GM12878 (cell line): ENCODE results near the gene SORCS1. TPM values are rescaled to one million over a fixed set of nuclear protein-coding genes. Genes with fewer than 3 reads are reported as not detected.

Experiments used
- ATAC-seq: fragments of 200-7000 bp; cut with Tn5 transposase; 3 replicates; pipeline ENCODE4 v1.9.1; 2020; ENCODE audit warnings: mild to moderate bottlenecking, moderate library complexity
- BruUV-seq: library from RNA; stranded (reverse); fragments of 400-500 nt; replicated peaks from 2 replicates; lab custom pipeline; 2021; lab: Mats Ljungman, UMichigan
- CTCF ChIA-PET: fragments of 300-600 bp; sonication (Branson Sonifier 250); formaldehyde crosslinking; extraction: SDS; loops from one replicate; lab custom pipeline; 2021; ENCODE audit warnings: inconsistent platforms; lab: Yijun Ruan, JAX
- POLR2A ChIA-PET: fragments of 350-600 bp; formaldehyde crosslinking; extraction: SDS; loops from one replicate; lab custom pipeline; 2021; ENCODE audit warnings: inconsistent platforms; lab: Charles Lee
- RAD21 ChIA-PET: fragments of 300-600 bp; sonication (Branson Sonifier 250); formaldehyde crosslinking; loops from one replicate; lab custom pipeline; 2023; ENCODE audit warnings: antibody characterized with exemption; ENCODE audit not compliant: unreplicated experiment; lab: Charles Lee
- SMC1A ChIA-PET: fragments of 300-600 bp; sonication (Branson Sonifier 250); formaldehyde crosslinking; loops from one replicate; lab custom pipeline; 2023; ENCODE audit not compliant: unreplicated experiment, uncharacterized antibody; lab: Charles Lee
- DNase-seq: peaks from one replicate; pipeline ENCODE4 v3.0.0-alpha.2; 2011; ENCODE audit warnings: low read depth, low spot score
- FAIRE-seq: peaks from 3 replicates; lab custom pipeline; 2011; peaks lifted over from hg19 to GRCh38; lab: Jason Lieb, UNC
- H2AFZ ChIP-seq: 2 replicates; pipeline ENCODE4 v1.6.0; 2011; ENCODE audit warnings: low read depth, low read length, control low read depth; ENCODE audit not compliant: control insufficient read depth
- H3K27ac ChIP-seq: 2 replicates; pipeline ENCODE4 v1.5.1; 2011; ENCODE audit warnings: control low read depth; ENCODE audit not compliant: control insufficient read depth, insufficient read depth
- H3K27me3 ChIP-seq, 2 experiments: replicated peaks in 1 of 2; 2 replicates each; pipeline versions ENCODE4 v1.6.0 to v1.6.1; 2011; ENCODE audit warnings: low read length in 1 of 2; ENCODE audit not compliant: control insufficient read depth in 2 of 2, insufficient read depth in 2 of 2
- H3K36me3 ChIP-seq, 2 experiments: 2 replicates each; pipeline ENCODE4 v1.5.1; 2011; ENCODE audit warnings: low read length in 1 of 2; ENCODE audit not compliant: control insufficient read depth in 2 of 2, insufficient read depth in 2 of 2
- H3K4me1 ChIP-seq: 2 replicates; pipeline ENCODE4 v1.6.1; 2011; ENCODE audit warnings: mild to moderate bottlenecking, low read length, moderate library complexity, mixed read lengths; ENCODE audit not compliant: control insufficient read depth, insufficient read depth
- H3K4me2 ChIP-seq: 2 replicates; pipeline ENCODE4 v1.6.0; 2011; ENCODE audit warnings: control low read depth; ENCODE audit not compliant: control insufficient read depth, insufficient read depth
- H3K4me3 ChIP-seq: fragments of 200-600 bp; sonication (generic); 2 replicates; pipeline ENCODE4 v1.5.1; 2016
- H3K79me2 ChIP-seq: 2 replicates; pipeline ENCODE4 v1.6.0; 2011; ENCODE audit warnings: low read length; ENCODE audit not compliant: control insufficient read depth, insufficient read depth
- H3K9ac ChIP-seq: 2 replicates; pipeline ENCODE4 v1.8.0; 2011; ENCODE audit warnings: low read length, control low read depth, mixed read lengths; ENCODE audit not compliant: control insufficient read depth, insufficient read depth
- H3K9me3 ChIP-seq: replicated peaks from 3 replicates; pipeline ENCODE4 v1.5.1; 2011; ENCODE audit warnings: mild to moderate bottlenecking, low read length; ENCODE audit not compliant: control insufficient read depth, insufficient read depth
- H4K20me1 ChIP-seq: 2 replicates; pipeline ENCODE4 v1.6.0; 2011; ENCODE audit not compliant: control insufficient read depth, insufficient read depth
- BRCA1 ChIP-seq: IDR thresholded peaks from 2 replicates; pipeline ENCODE4 v1.6.1; 2011; ENCODE audit warnings: low read depth, low read length, improper control_type of control experiment
- CBX5 ChIP-seq: sonication (generic); IDR thresholded peaks from 2 replicates; pipeline ENCODE4 v1.6.1; 2016; ENCODE audit warnings: low read depth, moderate library complexity, mild to moderate bottlenecking, inconsistent platforms
- NR2C1 ChIP-seq: fragments of 450-650 bp; IDR thresholded peaks from 2 replicates; pipeline ENCODE4 v1.6.1; 2017; ENCODE audit warnings: antibody characterized with exemption, mild to moderate bottlenecking, moderate library complexity
- NR2C2 ChIP-seq: IDR thresholded peaks from 2 replicates; pipeline ENCODE4 v1.6.1; 2011; ENCODE audit warnings: borderline replicate concordance, low read depth; ENCODE audit not compliant: control insufficient read depth, insufficient read length
- RAD21 ChIP-seq: IDR thresholded peaks from 2 replicates; pipeline ENCODE4 v1.6.1; 2011; ENCODE audit warnings: mild to moderate bottlenecking, low read depth, low read length, moderate library complexity; ENCODE audit not compliant: insufficient read depth
- SIN3A ChIP-seq: IDR thresholded peaks from 2 replicates; pipeline ENCODE4 v1.6.1; 2012; ENCODE audit warnings: low read depth, low read length, improper control_type of control experiment
- SKIL ChIP-seq: fragments of 450-650 bp; IDR thresholded peaks from 2 replicates; pipeline ENCODE4 v1.6.1; 2017; ENCODE audit warnings: mild to moderate bottlenecking, low read depth, inconsistent platforms; ENCODE audit not compliant: poor library complexity, severe bottlenecking
- SMARCA5 ChIP-seq: fragments of 450-650 bp; IDR thresholded peaks from 2 replicates; pipeline ENCODE4 v1.6.1; 2017; ENCODE audit warnings: mild to moderate bottlenecking
- SMC3 ChIP-seq: IDR thresholded peaks from 2 replicates; pipeline ENCODE4 v1.6.1; 2011; ENCODE audit warnings: low read length, improper control_type of control experiment, borderline replicate concordance
- TBL1XR1 ChIP-seq: IDR thresholded peaks from 2 replicates; pipeline ENCODE4 v1.6.1; 2012; ENCODE audit warnings: low read depth, low read length, improper control_type of control experiment
- USF1 ChIP-seq: IDR thresholded peaks from 2 replicates; pipeline ENCODE4 v1.6.1; 2011; ENCODE audit warnings: borderline replicate concordance, low read depth, mild to moderate bottlenecking, moderate library complexity, mixed read lengths, low read length; ENCODE audit not compliant: insufficient read depth; ENCODE audit errors: extremely low read length
- YY1 ChIP-seq: IDR thresholded peaks from 2 replicates; pipeline ENCODE4 v1.6.1; 2011; ENCODE audit warnings: low read depth, mild to moderate bottlenecking, low read length
- ZBED1 ChIP-seq: IDR thresholded peaks from 2 replicates; pipeline ENCODE4 v1.6.1; 2016; ENCODE audit warnings: borderline replicate concordance
- ZSCAN29 ChIP-seq: fragments of 450-650 bp; IDR thresholded peaks from 2 replicates; pipeline ENCODE4 v1.6.1; 2017; ENCODE audit warnings: mild to moderate bottlenecking, moderate library complexity
- WGBS: methylation state at CpG from one replicate; pipeline ENCODE4 v1.1.6; 2016; ENCODE audit warnings: low lambda C conversion rate; ENCODE audit not compliant: insufficient replicate concordance, insufficient coverage; ENCODE audit errors: missing lambda C conversion rate; 5-methylcytosine and 5-hydroxymethylcytosine counted together
- in situ Hi-C: fragments of 300-500 bp; cut with MboI; formaldehyde crosslinking; loops from 9 replicates; pipeline ENCODE4 v1.14.3; 2018; ENCODE audit warnings: mixed read lengths
- intact Hi-C: fragments of 100-400 bp; cut with micrococcal nuclease; formaldehyde crosslinking; loops from one replicate; pipeline ENCODE4 v1.14.2; 2022; ENCODE audit not compliant: unreplicated experiment
- polyA plus RNA-seq, 11 experiments: library from polyadenylated mRNA; depleted of rRNA in 4 of 11; unstranded in 6 of 11; stranded (reverse) in 5 of 11; fragments of >200 nt; fragmentation: Nextera tagmentation in 4 of 11; fragmentation: Illumina TruSeq in 1 of 11; extraction: Ambion mirVana in 4 of 11; extraction: Trizol in 1 of 11; gene quantifications; 1 replicate in 1 of 11; 2 replicates in 10 of 11; pipeline versions ENCODE4 v1.2.1 to v1.2.3, GENCODE V29; 2011 to 2016; ENCODE audit warnings: inconsistent platforms in 2 of 11, missing spikeins in 2 of 11, low read depth in 1 of 11
- total RNA-seq, 4 experiments: library from RNA; depleted of rRNA in 3 of 4; stranded (reverse); fragments of >200 nt in 3 of 4; fragmentation: Illumina TruSeq in 1 of 4; extraction: Trizol in 1 of 4; gene quantifications; 2 replicates each; pipeline versions ENCODE4 v1.2.1 to v1.2.3, GENCODE V29; 2013 to 2021

Gene SORCS1
- total and polyA plus RNA-seq, 10 of the 15 experiments (the other 5 are each of a cell fraction or from before 2014, with no cell fraction given): 0.02 to 9.6 (median 0.06) TPM; not detected in 3

GRCh38 chr10:106608066-106608465 is 556.4 kb downstream of the SORCS1 start:
- Histone ChIP-seq H3K27ac (no peak overlapping the region), H4K20me1 (no peaks in the 10 kb centered on the region), H2AFZ (no peak overlapping the region), H3K4me2 (no peak overlapping the region), H3K9ac (no peak overlapping the region), H3K4me1 (no peaks in the 10 kb centered on the region), H3K27me3 (no peaks in the 10 kb centered on the region), H3K4me3 (no peak overlapping the region), H3K9me3 (no peaks in the 10 kb centered on the region), H3K79me2 (no peaks in the 10 kb centered on the region), H3K36me3 (no peaks in the 10 kb centered on the region)
- intact Hi-C loops (no loop called here), in situ Hi-C loops (no loop called here)
- DNase-seq (no peak), FAIRE-seq (no peak), ATAC-seq (no peak)
- RAD21 ChIA-PET: no interaction called here
- POLR2A ChIA-PET: no interaction called here
- TF ChIP-seq SMC3: no peak
- no peak for TF ChIP-seq CBX5
- TF ChIP-seq TBL1XR1: no peak
- TF ChIP-seq SKIL: no peak
- TF ChIP-seq NR2C2: no peak
- TF ChIP-seq NR2C1: no peak
- no peak for TF ChIP-seq RAD21
- no peak for TF ChIP-seq SIN3A
- TF ChIP-seq USF1: no peak
- TF ChIP-seq YY1: no peak
- TF ChIP-seq ZBED1: no peak
- no peak for TF ChIP-seq SMARCA5
- TF ChIP-seq BRCA1: no peak
- no peak for TF ChIP-seq ZSCAN29
- WGBS: 85% methylated on average over 1 of the region's 1 CpG
- BruUV-seq: no TSS peak
- SMC1A ChIA-PET: interaction anchor here (0.6 kb wide), 1 partner anchor 1555 kb away, joined by 5 read pairs; no protein-coding TSS in a partner anchor
- CTCF ChIA-PET: interaction anchor here (0.9 to 1.6 kb wide), 2 partner anchors 11 to 12 kb away, joined by 3 read pairs; no protein-coding TSS in a partner anchor
